Osteoblast (primary cell): ENCODE results near the gene SPEN. TPM values are rescaled to one million over a fixed set of nuclear protein-coding genes. Genes with fewer than 3 reads are reported as not detected.
A peak's percentile ranks its signal among the peaks of the same experiment; 100 is the strongest.

Experiments
- DNase-seq: peaks from one replicate; pipeline ENCODE4 v3.0.0; 2011; ENCODE audit warnings: low spot score, mixed read lengths; ENCODE audit not compliant: insufficient read length; ENCODE audit errors: missing footprints
- H2AFZ ChIP-seq: 2 replicates; pipeline ENCODE4 v1.6.0; 2011; ENCODE audit warnings: mild to moderate bottlenecking, low read length
- H3K27ac ChIP-seq: 2 replicates; pipeline ENCODE4 v1.5.1; 2011; ENCODE audit warnings: mild to moderate bottlenecking, low read depth, low read length, moderate library complexity
- H3K27me3 ChIP-seq: 2 replicates; pipeline ENCODE4 v1.6.0; 2012; ENCODE audit warnings: mild to moderate bottlenecking, control low read depth, inconsistent platforms, low read length, moderate library complexity; ENCODE audit not compliant: insufficient read depth
- H3K36me3 ChIP-seq: 2 replicates; pipeline ENCODE4 v1.5.1; 2011; ENCODE audit warnings: mild to moderate bottlenecking, low read length, control low read depth, moderate library complexity; ENCODE audit not compliant: insufficient read depth
- H3K4me1 ChIP-seq: 2 replicates; pipeline ENCODE4 v1.5.1; 2011; ENCODE audit warnings: mild to moderate bottlenecking, low read length, control low read depth, moderate library complexity; ENCODE audit not compliant: insufficient read depth
- H3K4me2 ChIP-seq: 2 replicates; pipeline ENCODE4 v1.6.0; 2011; ENCODE audit warnings: mild to moderate bottlenecking, low read length; ENCODE audit not compliant: insufficient read depth
- H3K4me3 ChIP-seq: fragments of 200-600 bp; sonication (generic); 3 replicates; pipeline ENCODE4 v1.5.1; 2012; ENCODE audit warnings: mild to moderate bottlenecking, low read length, inconsistent platforms; ENCODE audit not compliant: insufficient read depth
- H3K79me2 ChIP-seq: 2 replicates; pipeline ENCODE4 v1.6.0; 2012; ENCODE audit warnings: mild to moderate bottlenecking, low read length, control low read depth, inconsistent platforms; ENCODE audit not compliant: insufficient read depth
- H3K9me3 ChIP-seq: 2 replicates; pipeline ENCODE4 v1.5.1; 2011; ENCODE audit warnings: low read depth, low read length, control low read depth
- H4K20me1 ChIP-seq: 2 replicates; pipeline ENCODE4 v1.6.0; 2012; ENCODE audit warnings: mild to moderate bottlenecking, low read length, control low read depth; ENCODE audit not compliant: insufficient read depth
- CTCF ChIP-seq: IDR thresholded peaks from 2 replicates; pipeline ENCODE4 v1.5.1; 2011; ENCODE audit warnings: mild to moderate bottlenecking, low read depth, low read length, moderate library complexity; ENCODE audit errors: extremely low read depth
- total RNA-seq: library from RNA; depleted of rRNA; stranded (reverse); fragments of >200 nt; gene quantifications from 2 replicates; pipeline ENCODE4 v1.2.3, GENCODE V29; 2012

Gene SPEN
- total RNA-seq, 1 donor, result 21.0 TPM

- no peak overlapping the region for H2AFZ ChIP-seq
- H3K9me3 ChIP-seq, result no peaks in the 10 kb centered on the region
- H3K4me2 ChIP-seq, result no peak overlapping the region
- H3K79me2 ChIP-seq, result peaks cover 90% of the 10 kb centered on the region
- TF ChIP-seq CTCF, result no peak
- H3K27ac ChIP-seq, result no peak overlapping the region
- H3K4me1 ChIP-seq, result peaks cover 14% of the 10 kb centered on the region
- no peaks in the 10 kb centered on the region for H3K36me3 ChIP-seq
- DNase-seq, result no peak
- H3K4me3 ChIP-seq, result no peak overlapping the region
- peaks cover 28% of the 10 kb centered on the region for H4K20me1 ChIP-seq
- no peaks in the 10 kb centered on the region for H3K27me3 ChIP-seq
These were observed 15.8 kb downstream of the SPEN start for GRCh38 chr1:15863156-15863901.

GRCh38 chr1:15866721-15867201 lies 19.3 kb downstream of the SPEN start:
- Histone ChIP-seq H3K27me3 (no peaks in the 10 kb centered on the region), H2AFZ (no peak overlapping the region), H3K4me1 (peaks cover 24% of the 10 kb centered on the region), H3K27ac (no peak overlapping the region), H3K79me2 (peaks cover 92% of the 10 kb centered on the region), H3K9me3 (no peaks in the 10 kb centered on the region), H3K4me3 (no peak overlapping the region), H3K4me2 (peak overlapping the region; percentile 37), H3K36me3 (no peaks in the 10 kb centered on the region), H4K20me1 (peaks cover 41% of the 10 kb centered on the region)
- TF ChIP-seq CTCF, result no peak
- no peak for DNase-seq

GRCh38 chr1:15867288-15867687 lies 19.8 kb downstream of the SPEN start:
- Histone ChIP-seq H3K27ac (no peak overlapping the region), H3K4me2 (peak overlapping the region; percentile 37), H3K79me2 (peaks cover 91% of the 10 kb centered on the region)

More at GRCh38 chr1:15867288-15867687, 19.8 kb downstream of the SPEN start:
- no peak for TF ChIP-seq CTCF
- Histone ChIP-seq H3K4me3 (no peak overlapping the region), H4K20me1 (peaks cover 41% of the 10 kb centered on the region), H3K4me1 (peaks cover 24% of the 10 kb centered on the region), H3K36me3 (no peaks in the 10 kb centered on the region), H2AFZ (no peak overlapping the region), H3K9me3 (no peaks in the 10 kb centered on the region), H3K27me3 (no peaks in the 10 kb centered on the region)
- DNase-seq, result no peak
